H1 (cell line): ENCODE measurements around the gene WNT3A. TPM values are rescaled to one million over a fixed set of nuclear protein-coding genes. Genes with fewer than 3 reads are reported as not detected.

Experiments used
- ASH2L ChIP-seq: fragments of 200-600, 300-600 bp; sonication (generic); IDR thresholded peaks from one replicate; pipeline ENCODE4 v1.7.1; 2017; ENCODE audit warnings: low read length
- ATF2 ChIP-seq: IDR thresholded peaks from 2 replicates; pipeline ENCODE4 v1.6.1; 2012; ENCODE audit warnings: low read length, inconsistent platforms
- ATF3 ChIP-seq: IDR thresholded peaks from 2 replicates; pipeline ENCODE4 v1.6.1; 2011; ENCODE audit warnings: low read depth, mild to moderate bottlenecking, low read length; ENCODE audit not compliant: insufficient read depth
- USF2 ChIP-seq: IDR thresholded peaks from 2 replicates; pipeline ENCODE4 v1.6.1; 2011; ENCODE audit warnings: low read length, improper control_type of control experiment
- polyA plus RNA-seq, 7 experiments: library from polyadenylated mRNA; depleted of rRNA in 3 of 7; stranded (reverse) in 5 of 7; unstranded in 2 of 7; fragments of >200 nt in 5 of 7; fragments of 200-250 nt in 2 of 7; gene quantifications; 1 replicate in 5 of 7; 2 replicates in 1 of 7; 4 replicates in 1 of 7; pipeline versions ENCODE4 v1.2.1 to v1.2.3, GENCODE V29; 2011 to 2013; ENCODE audit warnings: missing spikeins in 2 of 7, mixed read lengths in 2 of 7
- total RNA-seq: library from RNA; stranded (reverse); fragmentation: NEBNext Ultra II Directional; extraction: Animal tissue kit (Norgen Biotek cat#: 25700); gene quantifications from 2 replicates; pipeline ENCODE4 v1.2.1, GENCODE V29; 2021

WNT3A gene
- total and polyA plus RNA-seq, 2 of the 8 experiments (the other 6 are each of a cell fraction or from before 2014, with no cell fraction given): 0.08 to 0.19 TPM

- TF ChIP-seq ATF2 (no peak), USF2 (no peak), ATF3 (no peak), ASH2L (no peak)
These were observed 39.1 kb downstream of the WNT3A start (continued) for GRCh38 chr1:228045871-228046270.
